Measurements from ENCODE around the gene METTL25B.

Gene METTL25B

DNA sequence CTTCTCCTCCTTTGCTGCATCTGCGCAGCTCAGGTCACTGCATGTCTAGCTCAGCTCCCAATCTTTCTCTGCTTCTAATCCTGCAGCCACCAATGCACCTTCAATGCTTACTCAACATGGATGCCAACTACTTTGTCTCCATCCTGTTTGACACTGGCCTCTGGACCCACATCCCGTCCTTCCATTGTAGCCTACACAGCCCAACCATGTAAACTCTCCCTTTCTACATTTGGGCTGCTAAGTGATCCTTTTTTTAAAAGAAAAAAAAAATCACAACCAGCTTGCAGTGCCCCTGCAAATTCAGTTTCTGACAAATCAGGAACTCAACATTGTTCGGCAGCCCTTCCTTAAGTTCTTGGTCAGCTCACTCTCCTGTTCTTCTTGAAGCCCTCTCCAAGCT lies 13.4 kb upstream of the METTL25B start:
- Histone ChIP-seq H3K9ac (ENCODE audit: low read length) (no peak overlapping the region), H2AFZ (ENCODE audit: low read depth, low read length) (no peak overlapping the region), H3K4me2 (ENCODE audit: low read length) (no peak overlapping the region), H4K20me1 (ENCODE audit: insufficient read depth, low read length) (no peaks in the 10 kb centered on the region), H3K27me3 (ENCODE audit: low read depth, low read length) (no peaks in the 10 kb centered on the region), H3K9me3 (ENCODE audit: insufficient read depth, low read length) (no peaks in the 10 kb centered on the region), H3K79me2 (ENCODE audit: low read length) (no peaks in the 10 kb centered on the region), H3K4me3 (ENCODE audit: low read length) (no peak overlapping the region), H3K4me1 (ENCODE audit: low read length) (no peaks in the 10 kb centered on the region), H3K36me3 (replicated peaks; ENCODE audit: low read depth, low read length) (peaks cover 4% of the 10 kb centered on the region), H3K27ac (ENCODE audit: low read length) (no peak overlapping the region)
- no peak for TF ChIP-seq EZH2phosphoT487 (IDR thresholded peaks at IDR 0.05; ENCODE audit: low read depth)
- TF ChIP-seq, protein P1, sequence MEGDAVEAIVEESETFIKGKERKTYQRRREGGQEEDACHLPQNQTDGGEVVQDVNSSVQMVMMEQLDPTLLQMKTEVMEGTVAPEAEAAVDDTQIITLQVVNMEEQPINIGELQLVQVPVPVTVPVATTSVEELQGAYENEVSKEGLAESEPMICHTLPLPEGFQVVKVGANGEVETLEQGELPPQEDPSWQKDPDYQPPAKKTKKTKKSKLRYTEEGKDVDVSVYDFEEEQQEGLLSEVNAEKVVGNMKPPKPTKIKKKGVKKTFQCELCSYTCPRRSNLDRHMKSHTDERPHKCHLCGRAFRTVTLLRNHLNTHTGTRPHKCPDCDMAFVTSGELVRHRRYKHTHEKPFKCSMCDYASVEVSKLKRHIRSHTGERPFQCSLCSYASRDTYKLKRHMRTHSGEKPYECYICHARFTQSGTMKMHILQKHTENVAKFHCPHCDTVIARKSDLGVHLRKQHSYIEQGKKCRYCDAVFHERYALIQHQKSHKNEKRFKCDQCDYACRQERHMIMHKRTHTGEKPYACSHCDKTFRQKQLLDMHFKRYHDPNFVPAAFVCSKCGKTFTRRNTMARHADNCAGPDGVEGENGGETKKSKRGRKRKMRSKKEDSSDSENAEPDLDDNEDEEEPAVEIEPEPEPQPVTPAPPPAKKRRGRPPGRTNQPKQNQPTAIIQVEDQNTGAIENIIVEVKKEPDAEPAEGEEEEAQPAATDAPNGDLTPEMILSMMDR (IDR thresholded peaks at IDR 0.05; ENCODE audit: low read depth, low read length): no peak

GRCh38 chr1:156717351-156717750 lies 10.9 kb upstream of the METTL25B start:
- no peak overlapping the region for H3K4me2 ChIP-seq (ENCODE audit: low read length)
- H3K4me3 ChIP-seq (ENCODE audit: low read length): no peak overlapping the region
- peaks cover 17% of the 10 kb centered on the region for H3K36me3 ChIP-seq (replicated peaks; ENCODE audit: low read depth, low read length)
- H3K9ac ChIP-seq (ENCODE audit: low read length): no peak overlapping the region
- TF ChIP-seq EZH2phosphoT487 (IDR thresholded peaks at IDR 0.05; ENCODE audit: low read depth): no peak
- TF ChIP-seq, protein P1 (IDR thresholded peaks at IDR 0.05; ENCODE audit: low read depth, low read length): no peak
- no peaks in the 10 kb centered on the region for H3K4me1 ChIP-seq (ENCODE audit: low read length)
- H3K27me3 ChIP-seq (ENCODE audit: low read depth, low read length): no peaks in the 10 kb centered on the region
- H3K27ac ChIP-seq (ENCODE audit: low read length): no peak overlapping the region
- peaks cover 10% of the 10 kb centered on the region for H3K79me2 ChIP-seq (ENCODE audit: low read length)
- no peak overlapping the region for H2AFZ ChIP-seq (ENCODE audit: low read depth, low read length)
- no peaks in the 10 kb centered on the region for H3K9me3 ChIP-seq (ENCODE audit: insufficient read depth, low read length)
- no peaks in the 10 kb centered on the region for H4K20me1 ChIP-seq (ENCODE audit: insufficient read depth, low read length)

GRCh38 chr1:156721131-156721530 lies 7.1 kb upstream of the METTL25B start:
- no peak for TF ChIP-seq EZH2phosphoT487 (IDR thresholded peaks at IDR 0.05; ENCODE audit: low read depth)
- TF ChIP-seq, protein P1 (IDR thresholded peaks at IDR 0.05; ENCODE audit: low read depth, low read length): no peak
- Histone ChIP-seq H3K4me1 (ENCODE audit: low read length) (peaks cover 10% of the 10 kb centered on the region), H3K36me3 (replicated peaks; ENCODE audit: low read depth, low read length) (peaks cover 49% of the 10 kb centered on the region), H2AFZ (ENCODE audit: low read depth, low read length) (no peak overlapping the region), H4K20me1 (ENCODE audit: insufficient read depth, low read length) (peaks cover 32% of the 10 kb centered on the region), H3K27me3 (ENCODE audit: low read depth, low read length) (no peaks in the 10 kb centered on the region), H3K9ac (ENCODE audit: low read length) (no peak overlapping the region), H3K4me3 (ENCODE audit: low read length) (no peak overlapping the region), H3K9me3 (ENCODE audit: insufficient read depth, low read length) (no peaks in the 10 kb centered on the region), H3K4me2 (ENCODE audit: low read length) (no peak overlapping the region), H3K27ac (ENCODE audit: low read length) (no peak overlapping the region), H3K79me2 (ENCODE audit: low read length) (peaks cover 46% of the 10 kb centered on the region)

DNA sequence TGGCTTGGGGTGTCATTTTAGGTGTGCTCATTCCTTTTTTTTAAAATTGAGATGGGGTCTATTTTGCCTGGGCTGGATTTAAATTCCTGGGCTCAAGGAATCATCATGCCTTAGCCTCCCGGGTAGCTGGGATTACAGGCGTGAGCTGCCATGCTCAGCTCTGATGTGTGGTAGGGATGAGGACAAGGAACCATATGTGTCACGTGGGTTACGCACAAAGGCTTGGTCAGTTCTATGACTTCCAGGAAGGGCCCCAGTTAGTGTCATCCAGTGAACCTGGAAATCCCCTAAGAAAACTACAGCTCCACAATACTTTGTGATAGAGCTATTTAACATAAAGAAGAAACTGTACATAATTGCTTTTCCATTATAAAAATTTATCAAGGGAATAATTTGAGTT lies 6.7 kb upstream of the METTL25B start:
- H2AFZ ChIP-seq (ENCODE audit: low read depth, low read length): no peak overlapping the region
- H3K9me3 ChIP-seq (ENCODE audit: insufficient read depth, low read length): no peaks in the 10 kb centered on the region
- H3K4me1 ChIP-seq (ENCODE audit: low read length): peaks cover 11% of the 10 kb centered on the region
- peaks cover 50% of the 10 kb centered on the region for H3K79me2 ChIP-seq (ENCODE audit: low read length)
- no peak overlapping the region for H3K27ac ChIP-seq (ENCODE audit: low read length)
- no peak overlapping the region for H3K4me2 ChIP-seq (ENCODE audit: low read length)
- peaks cover 50% of the 10 kb centered on the region for H3K36me3 ChIP-seq (replicated peaks; ENCODE audit: low read depth, low read length)
- H3K9ac ChIP-seq (ENCODE audit: low read length): no peak overlapping the region
- no peak overlapping the region for H3K4me3 ChIP-seq (ENCODE audit: low read length)
- peaks cover 36% of the 10 kb centered on the region for H4K20me1 ChIP-seq (ENCODE audit: insufficient read depth, low read length)
- TF ChIP-seq, protein P1 (IDR thresholded peaks at IDR 0.05; ENCODE audit: low read depth, low read length): no peak
- H3K27me3 ChIP-seq (ENCODE audit: low read depth, low read length): no peaks in the 10 kb centered on the region
